ENCODE measurements around the gene AQP3.
"Not testable (repeated sequence)": the region's sequence is repeated elsewhere in the genome, so short reads cannot be mapped to it uniquely, and the experiment has no call there.

Gene AQP3

GRCh38 chr9:33408087-33408486, 39.3 kb downstream of the AQP3 start:
- FAIRE-seq = no peak

DNA sequence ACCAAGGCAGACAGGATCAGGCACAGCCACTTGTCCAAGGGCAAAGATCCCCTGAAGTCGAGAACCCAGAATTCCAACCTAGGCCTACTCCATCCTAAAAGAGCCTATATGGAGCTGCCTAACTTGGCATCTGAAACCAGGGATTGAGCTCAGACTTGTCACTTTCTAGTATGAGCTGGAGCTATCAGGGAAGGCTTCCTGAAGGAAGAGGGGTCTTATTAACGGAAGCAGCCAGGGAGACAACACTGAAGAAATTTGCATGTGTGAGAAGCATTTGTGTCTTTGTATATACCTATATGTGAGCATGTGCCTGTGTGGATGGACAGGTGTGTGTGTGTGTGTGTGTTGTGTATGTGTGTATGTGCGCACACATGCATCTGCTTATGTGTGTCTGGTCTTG, 40.3 kb downstream of the AQP3 start:
- FAIRE-seq = no peak

GRCh38 chr9:33404788-33405362, 42.5 kb downstream of the AQP3 start:
- FAIRE-seq = no peak

GRCh38 chr9:33403941-33404787, 43.2 kb downstream of the AQP3 start:
- FAIRE-seq = no peak

DNA sequence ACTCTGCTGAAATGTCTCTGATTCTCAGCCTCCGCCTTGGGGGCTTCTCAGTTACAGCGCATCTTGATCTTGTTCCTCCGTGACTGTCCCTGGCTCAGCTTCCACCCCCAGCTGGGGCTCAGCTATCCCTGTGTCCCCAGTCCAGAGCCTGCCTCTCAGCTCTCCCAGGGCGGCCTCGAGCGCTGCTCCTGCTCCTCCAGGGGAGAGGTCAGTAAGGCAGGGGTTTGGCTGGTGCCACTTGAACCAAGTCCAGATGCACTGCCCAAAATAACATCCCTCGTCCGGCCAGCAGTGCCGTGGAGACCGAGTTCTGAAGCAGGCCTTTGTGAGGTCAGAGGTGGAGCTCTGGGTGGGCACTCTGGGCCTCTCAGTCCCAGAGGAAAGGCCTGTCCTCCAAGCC, 45.0 kb downstream of the AQP3 start, which contains the start of gene AQP7:
TSS of gene AQP7 (minus strand) at position 198 of the 400 bp plus-strand sequence. CDS start 1,306 bp downstream, outside the sequence.
- not testable (repeated sequence) for FAIRE-seq

DNA sequence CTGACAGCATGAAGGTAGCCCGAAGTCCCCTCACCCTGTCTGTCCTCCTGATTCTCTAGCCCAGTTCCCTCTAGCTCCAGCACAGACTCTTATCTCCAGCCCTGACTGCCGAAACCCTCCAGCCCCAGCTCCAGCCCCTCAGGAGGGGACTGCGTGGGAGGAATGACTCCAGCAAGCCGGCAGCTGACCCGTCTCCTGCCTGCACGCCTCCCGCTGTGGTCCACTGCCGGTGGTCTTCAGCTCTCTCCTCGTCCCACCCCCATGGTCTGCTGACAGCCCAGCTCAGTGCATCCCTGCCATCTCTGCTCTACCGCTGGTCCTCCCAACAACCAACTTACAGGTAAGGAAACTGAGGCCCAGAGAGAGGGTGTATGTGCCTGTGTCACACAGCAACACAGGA, 45.6 kb downstream of the AQP3 start:
- FAIRE-seq = not testable (repeated sequence)

DNA sequence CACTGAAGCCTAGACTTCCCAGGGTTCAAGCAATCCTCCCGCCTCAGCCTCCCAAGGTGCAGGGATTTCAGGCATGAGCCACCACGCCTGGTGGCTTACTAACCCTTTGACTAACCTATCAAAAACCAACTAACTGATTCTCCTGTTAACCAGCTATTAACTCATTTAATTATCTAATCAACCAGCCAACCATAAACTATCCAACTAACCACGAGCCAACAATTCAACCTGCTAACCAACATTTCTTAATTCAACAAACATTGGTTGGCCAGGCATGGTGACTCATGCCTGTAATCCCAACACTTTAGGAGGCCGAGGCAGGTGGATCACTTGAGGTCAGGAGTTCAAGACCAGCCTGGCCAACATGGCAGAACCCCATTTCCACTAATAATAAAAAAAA, 48.3 kb downstream of the AQP3 start:
- not testable (repeated sequence) for FAIRE-seq

- not testable (repeated sequence) for FAIRE-seq
Measured at GRCh38 chr9:33397801-33398200, 49.6 kb downstream of the AQP3 start.

DNA sequence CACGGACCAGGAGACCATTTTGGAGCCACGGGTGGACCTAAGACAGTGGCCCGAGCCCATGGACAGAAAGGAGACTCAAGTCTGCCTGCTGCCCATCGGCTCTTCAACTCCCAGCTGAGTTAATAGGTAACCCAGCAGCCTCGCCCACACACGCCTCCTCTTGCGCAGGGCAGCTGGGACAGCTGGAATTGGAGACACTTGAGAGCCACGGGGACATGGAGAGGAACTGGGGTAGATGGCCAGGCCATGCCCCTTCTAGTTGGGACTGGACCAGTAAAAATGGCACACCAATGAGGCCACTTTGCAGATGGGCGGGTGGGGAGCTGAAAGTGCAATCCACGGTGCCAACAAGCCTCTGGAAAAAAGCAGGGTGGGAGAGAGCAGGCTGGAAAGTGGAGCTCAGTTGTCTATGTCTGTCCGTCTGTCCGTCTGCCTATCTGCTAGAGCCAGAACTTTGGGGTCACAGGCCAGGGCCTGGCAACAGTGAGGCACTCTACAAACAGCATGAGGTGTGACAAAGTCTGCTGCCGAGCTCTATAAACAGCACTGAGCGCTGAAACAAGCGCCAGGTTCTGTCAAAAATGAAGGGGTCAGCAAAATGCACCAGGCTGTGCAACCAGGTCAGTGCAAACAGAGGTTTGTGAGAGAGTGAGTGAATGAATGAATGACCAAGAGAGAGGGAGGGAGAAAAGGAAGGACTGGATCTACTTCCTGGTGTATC, 52.1 kb downstream of the AQP3 start:
- FAIRE-seq = not testable (repeated sequence)

DNA sequence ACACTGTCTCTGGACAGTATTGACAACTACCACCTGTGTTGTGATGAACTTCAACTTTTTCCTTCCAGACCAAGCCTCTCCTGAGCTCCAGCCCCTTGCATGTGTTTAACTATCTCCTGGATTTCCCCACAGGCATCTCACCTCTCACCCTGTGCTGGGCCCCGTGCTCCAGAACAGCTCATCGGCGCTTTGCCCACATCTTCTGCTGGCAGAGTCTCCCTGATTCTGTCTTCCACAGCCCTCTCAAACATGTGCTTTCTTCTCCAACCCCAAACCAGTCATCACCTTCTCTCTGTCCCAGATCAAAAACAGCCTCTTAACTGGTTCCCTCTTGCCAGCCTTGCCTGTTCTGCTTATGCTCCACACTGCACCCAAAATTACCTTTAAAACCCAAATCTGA, 53.4 kb downstream of the AQP3 start:
- not testable (repeated sequence) for FAIRE-seq

DNA sequence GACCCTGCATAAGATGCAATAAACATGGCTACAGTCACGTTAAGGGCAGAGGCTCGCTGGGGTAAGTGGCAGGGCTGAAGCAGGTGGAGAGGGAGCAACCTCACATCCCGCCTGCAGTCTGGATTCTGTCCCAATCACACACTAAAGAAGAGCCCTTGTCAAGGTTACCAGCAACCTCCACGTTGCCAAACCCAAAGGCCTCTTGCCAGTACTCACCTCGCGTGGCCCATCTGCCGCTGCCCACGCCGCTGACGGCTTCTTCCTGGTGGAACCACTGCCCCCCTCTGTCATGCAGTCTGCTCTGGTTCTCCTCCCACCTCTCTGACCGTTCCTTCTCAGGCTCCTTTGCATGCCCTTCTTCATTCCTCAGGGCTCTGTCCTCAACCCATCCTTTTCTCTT, 53.8 kb downstream of the AQP3 start:
- no peak for FAIRE-seq

DNA sequence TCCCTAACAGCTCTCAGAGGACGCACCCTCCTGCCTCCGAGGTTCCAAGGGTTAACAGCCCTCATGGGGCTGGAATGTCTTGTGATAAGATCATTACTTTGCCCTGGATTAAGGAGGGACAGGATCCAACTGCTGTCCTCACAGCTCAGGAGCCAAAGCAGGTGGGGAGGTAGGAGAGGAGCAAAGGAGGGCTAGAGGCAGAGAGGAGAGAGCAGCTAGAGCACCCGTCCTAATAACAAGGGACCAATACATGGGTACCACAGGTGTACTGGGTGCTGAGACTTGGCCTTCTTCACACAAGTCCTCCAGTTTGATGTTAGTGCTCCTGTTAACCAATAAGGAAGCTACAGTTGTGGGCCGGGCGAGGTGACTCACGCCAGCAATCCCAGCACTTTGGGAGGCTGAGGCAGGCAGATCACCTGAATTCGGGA, 54.8 kb downstream of the AQP3 start:
- FAIRE-seq = not testable (repeated sequence)

Data from endometrium (tissue), 2 donors.